WTC11 (cell line): ENCODE results near the gene ANGPTL2. TPM values are rescaled to one million over a fixed set of nuclear protein-coding genes. Genes with fewer than 3 reads are reported as not detected.

Source experiments
- ATAC-seq: fragments of 200-7000 bp; cut with Tn5 transposase; 2 replicates; pipeline ENCODE4 v1.10.0; 2021; ENCODE audit warnings: mild to moderate bottlenecking, moderate library complexity
- CTCF ChIA-PET: fragments of 300-600 bp; sonication (Branson Sonifier 250); formaldehyde crosslinking; loops from one replicate; lab custom pipeline; 2021; ENCODE audit warnings: antibody characterized with exemption; lab: Charles Lee
- POLR2A ChIA-PET: fragments of 350-600 bp; sonication (Branson Sonifier 250); formaldehyde crosslinking; loops from one replicate; lab custom pipeline; 2021; ENCODE audit warnings: antibody characterized with exemption; lab: Charles Lee
- DNase-seq: peaks from one replicate; pipeline ENCODE4 v3.0.0; 2021; ENCODE audit warnings: low spot score
- H3K27ac Mint-ChIP-seq: 2 replicates; pipeline ENCODE4 v1.8.0; 2021; ENCODE audit warnings: mixed read lengths
- H3K27me3 Mint-ChIP-seq: 2 replicates; pipeline ENCODE4 v1.8.0; 2021; ENCODE audit warnings: low read depth, mild to moderate bottlenecking, moderate library complexity, mixed read lengths
- H3K36me3 Mint-ChIP-seq: 2 replicates; pipeline ENCODE4 v1.8.0; 2021; ENCODE audit warnings: mixed read lengths
- H3K4me1 Mint-ChIP-seq: 2 replicates; pipeline ENCODE4 v1.8.0; 2022; ENCODE audit warnings: mixed read lengths
- H3K4me3 Mint-ChIP-seq: 2 replicates; pipeline ENCODE4 v1.8.0; 2021; ENCODE audit warnings: mild to moderate bottlenecking, moderate library complexity, mixed read lengths
- H3K9me3 Mint-ChIP-seq: 2 replicates; pipeline ENCODE4 v1.8.0; 2021; ENCODE audit warnings: mixed read lengths
- CDX4 ChIP-seq: fragments of 250-450 bp; sonication (Bioruptor Pico); IDR thresholded peaks from 2 replicates; pipeline ENCODE4 v1.9.0; 2021; ENCODE audit warnings: moderate library complexity, mild to moderate bottlenecking, inconsistent platforms, borderline replicate concordance
- FOXP4 ChIP-seq: sonication (generic); formaldehyde crosslinking; IDR thresholded peaks from 2 replicates; pipeline ENCODE4 v1.8.0; 2022; ENCODE audit warnings: mild to moderate bottlenecking, missing genetic modification reagents
- GRHL2 ChIP-seq: fragments of 250-450 bp; sonication (Bioruptor Pico); IDR thresholded peaks from 2 replicates; pipeline ENCODE4 v1.8.0; 2022; ENCODE audit warnings: mild to moderate bottlenecking, moderate library complexity; ENCODE audit not compliant: insufficient replicate concordance, severe bottlenecking
- MXD4 ChIP-seq: fragments of 250-450 bp; sonication (Bioruptor Pico); IDR thresholded peaks from 2 replicates; pipeline ENCODE4 v1.8.0; 2021; ENCODE audit warnings: mild to moderate bottlenecking, moderate library complexity, borderline replicate concordance
- OVOL2 ChIP-seq: fragments of 250-450 bp; sonication (Bioruptor Pico); IDR thresholded peaks from 2 replicates; pipeline ENCODE4 v1.9.0; 2021; ENCODE audit warnings: mild to moderate bottlenecking, borderline replicate concordance
- PRRX2 ChIP-seq: fragments of 250-450 bp; sonication (Bioruptor Pico); IDR thresholded peaks from 2 replicates; pipeline ENCODE4 v1.8.0; 2021; ENCODE audit warnings: mild to moderate bottlenecking
- SMAD4 ChIP-seq: sonication (generic); formaldehyde crosslinking; IDR thresholded peaks from 2 replicates; pipeline ENCODE4 v1.8.0; 2022; ENCODE audit warnings: mild to moderate bottlenecking, missing genetic modification reagents
- TCF7 ChIP-seq: sonication (generic); formaldehyde crosslinking; IDR thresholded peaks from 2 replicates; pipeline ENCODE4 v1.8.0; 2022; ENCODE audit warnings: mild to moderate bottlenecking, low read depth, missing genetic modification reagents, moderate library complexity
- TEAD1 ChIP-seq: sonication (generic); formaldehyde crosslinking; IDR thresholded peaks from 2 replicates; pipeline ENCODE4 v1.8.0; 2022; ENCODE audit warnings: mild to moderate bottlenecking, missing genetic modification reagents
- ZBTB21 ChIP-seq: sonication (generic); formaldehyde crosslinking; IDR thresholded peaks from 2 replicates; pipeline ENCODE4 v1.8.1; 2023; ENCODE audit warnings: mild to moderate bottlenecking, missing genetic modification reagents, borderline replicate concordance
- ZNF138 ChIP-seq: sonication (generic); formaldehyde crosslinking; conservative IDR thresholded peaks from 2 replicates; pipeline ENCODE4 v1.8.1; 2022; ENCODE audit warnings: mild to moderate bottlenecking, moderate library complexity, missing genetic modification reagents
- ZNF219 ChIP-seq: sonication (generic); formaldehyde crosslinking; IDR thresholded peaks from 2 replicates; pipeline ENCODE4 v1.8.0; 2023; ENCODE audit warnings: missing genetic modification reagents, mild to moderate bottlenecking, borderline replicate concordance
- ZNF263 ChIP-seq: sonication (generic); formaldehyde crosslinking; IDR thresholded peaks from 2 replicates; pipeline ENCODE4 v1.8.1; 2022; ENCODE audit warnings: low read depth, mild to moderate bottlenecking, moderate library complexity, missing genetic modification reagents
- ZNF416 ChIP-seq: fragments of 250-450 bp; sonication (Bioruptor Pico); IDR thresholded peaks from 2 replicates; pipeline ENCODE4 v1.9.0; 2021; ENCODE audit warnings: mild to moderate bottlenecking, inconsistent platforms
- ZNF512 ChIP-seq: sonication (generic); formaldehyde crosslinking; IDR thresholded peaks from 2 replicates; pipeline ENCODE4 v1.8.1; 2022; ENCODE audit warnings: missing genetic modification reagents, borderline replicate concordance
- total RNA-seq: library from RNA; stranded (reverse); gene quantifications from 3 replicates; pipeline ENCODE4 v1.2.3, GENCODE V29; 2021
- TF ChIP-seq, protein P1 (sequence below): fragments of 250-450 bp; sonication (Bioruptor Pico); IDR thresholded peaks from 2 replicates; pipeline ENCODE4 v1.9.0; 2021; ENCODE audit warnings: mild to moderate bottlenecking, borderline replicate concordance
- TF ChIP-seq, protein P2 (sequence below): sonication (generic); formaldehyde crosslinking; IDR thresholded peaks from 2 replicates; pipeline ENCODE4 v1.8.1; 2022; ENCODE audit warnings: low read depth, mild to moderate bottlenecking, moderate library complexity, missing genetic modification reagents, borderline replicate concordance
- TF ChIP-seq, protein P3 (sequence below): sonication (generic); formaldehyde crosslinking; IDR thresholded peaks from 2 replicates; pipeline ENCODE4 v1.8.1; 2022; ENCODE audit warnings: mild to moderate bottlenecking, moderate library complexity, missing genetic modification reagents

ANGPTL2 gene
- total RNA-seq, 1 experiment from 2014 or later = 4.5 TPM

DNA sequence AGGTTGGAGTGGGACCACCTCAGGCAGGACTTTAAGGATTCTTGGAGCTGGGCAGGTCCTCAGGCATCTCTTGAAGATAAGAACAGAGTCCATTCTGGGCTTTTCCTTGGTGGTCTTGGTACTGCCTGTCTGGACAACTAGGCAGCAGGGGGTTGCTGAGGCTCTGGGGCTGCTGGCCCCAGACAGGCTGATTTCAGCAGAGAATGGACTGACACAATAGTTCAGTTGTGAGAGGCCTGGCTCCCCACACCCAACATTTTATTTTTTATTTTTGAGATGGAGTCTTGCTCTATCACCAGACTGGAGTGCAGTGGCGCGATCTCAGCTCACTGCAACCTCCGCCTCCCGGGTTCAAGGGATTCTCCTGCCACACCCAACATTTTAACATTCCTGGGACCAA is 4.6 kb downstream of the ANGPTL2 start (continued):
- no peak for TF ChIP-seq ZBTB21 (CRISPR knock-in tag)
- no peak for TF ChIP-seq CDX4 (CRISPR knock-in tag)

- Mint-ChIP-seq H3K36me3 (no peaks in the 10 kb centered on the region), H3K27ac (peak overlapping the region; percentile 7; the same call in 1 of the 2 replicates), H3K4me3 (no peak overlapping the region), H3K9me3 (no peaks in the 10 kb centered on the region), H3K27me3 (no peaks in the 10 kb centered on the region; the same call in 1 of the 2 replicates), H3K4me1 (peaks cover 32% of the 10 kb centered on the region)
- DNase-seq = no peak
- TF ChIP-seq ZNF512 (CRISPR knock-in tag) = no peak
- TF ChIP-seq ZNF416 (CRISPR knock-in tag) = no peak
- TF ChIP-seq OVOL2 (CRISPR knock-in tag) = no peak
- no peak for TF ChIP-seq PRRX2 (CRISPR knock-in tag)
- TF ChIP-seq GRHL2 (CRISPR knock-in tag) = no peak
- TF ChIP-seq, protein P1, sequence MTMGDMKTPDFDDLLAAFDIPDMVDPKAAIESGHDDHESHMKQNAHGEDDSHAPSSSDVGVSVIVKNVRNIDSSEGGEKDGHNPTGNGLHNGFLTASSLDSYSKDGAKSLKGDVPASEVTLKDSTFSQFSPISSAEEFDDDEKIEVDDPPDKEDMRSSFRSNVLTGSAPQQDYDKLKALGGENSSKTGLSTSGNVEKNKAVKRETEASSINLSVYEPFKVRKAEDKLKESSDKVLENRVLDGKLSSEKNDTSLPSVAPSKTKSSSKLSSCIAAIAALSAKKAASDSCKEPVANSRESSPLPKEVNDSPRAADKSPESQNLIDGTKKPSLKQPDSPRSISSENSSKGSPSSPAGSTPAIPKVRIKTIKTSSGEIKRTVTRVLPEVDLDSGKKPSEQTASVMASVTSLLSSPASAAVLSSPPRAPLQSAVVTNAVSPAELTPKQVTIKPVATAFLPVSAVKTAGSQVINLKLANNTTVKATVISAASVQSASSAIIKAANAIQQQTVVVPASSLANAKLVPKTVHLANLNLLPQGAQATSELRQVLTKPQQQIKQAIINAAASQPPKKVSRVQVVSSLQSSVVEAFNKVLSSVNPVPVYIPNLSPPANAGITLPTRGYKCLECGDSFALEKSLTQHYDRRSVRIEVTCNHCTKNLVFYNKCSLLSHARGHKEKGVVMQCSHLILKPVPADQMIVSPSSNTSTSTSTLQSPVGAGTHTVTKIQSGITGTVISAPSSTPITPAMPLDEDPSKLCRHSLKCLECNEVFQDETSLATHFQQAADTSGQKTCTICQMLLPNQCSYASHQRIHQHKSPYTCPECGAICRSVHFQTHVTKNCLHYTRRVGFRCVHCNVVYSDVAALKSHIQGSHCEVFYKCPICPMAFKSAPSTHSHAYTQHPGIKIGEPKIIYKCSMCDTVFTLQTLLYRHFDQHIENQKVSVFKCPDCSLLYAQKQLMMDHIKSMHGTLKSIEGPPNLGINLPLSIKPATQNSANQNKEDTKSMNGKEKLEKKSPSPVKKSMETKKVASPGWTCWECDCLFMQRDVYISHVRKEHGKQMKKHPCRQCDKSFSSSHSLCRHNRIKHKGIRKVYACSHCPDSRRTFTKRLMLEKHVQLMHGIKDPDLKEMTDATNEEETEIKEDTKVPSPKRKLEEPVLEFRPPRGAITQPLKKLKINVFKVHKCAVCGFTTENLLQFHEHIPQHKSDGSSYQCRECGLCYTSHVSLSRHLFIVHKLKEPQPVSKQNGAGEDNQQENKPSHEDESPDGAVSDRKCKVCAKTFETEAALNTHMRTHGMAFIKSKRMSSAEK (CRISPR knock-in tag) = no peak
- TF ChIP-seq FOXP4 (CRISPR knock-in tag) = no peak
- no peak for TF ChIP-seq TEAD1
- TF ChIP-seq, protein P2, sequence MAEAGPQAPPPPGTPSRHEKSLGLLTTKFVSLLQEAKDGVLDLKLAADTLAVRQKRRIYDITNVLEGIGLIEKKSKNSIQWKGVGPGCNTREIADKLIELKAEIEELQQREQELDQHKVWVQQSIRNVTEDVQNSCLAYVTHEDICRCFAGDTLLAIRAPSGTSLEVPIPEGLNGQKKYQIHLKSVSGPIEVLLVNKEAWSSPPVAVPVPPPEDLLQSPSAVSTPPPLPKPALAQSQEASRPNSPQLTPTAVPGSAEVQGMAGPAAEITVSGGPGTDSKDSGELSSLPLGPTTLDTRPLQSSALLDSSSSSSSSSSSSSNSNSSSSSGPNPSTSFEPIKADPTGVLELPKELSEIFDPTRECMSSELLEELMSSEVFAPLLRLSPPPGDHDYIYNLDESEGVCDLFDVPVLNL = no peak
- no peak for TF ChIP-seq ZNF138 (CRISPR knock-in tag)
- no peak for TF ChIP-seq SMAD4 (CRISPR knock-in tag)
- TF ChIP-seq MXD4 (CRISPR knock-in tag) = no peak
- no peak for TF ChIP-seq ZNF219 (CRISPR knock-in tag)
- TF ChIP-seq TCF7 (CRISPR knock-in tag) = no peak
- TF ChIP-seq, protein P3, sequence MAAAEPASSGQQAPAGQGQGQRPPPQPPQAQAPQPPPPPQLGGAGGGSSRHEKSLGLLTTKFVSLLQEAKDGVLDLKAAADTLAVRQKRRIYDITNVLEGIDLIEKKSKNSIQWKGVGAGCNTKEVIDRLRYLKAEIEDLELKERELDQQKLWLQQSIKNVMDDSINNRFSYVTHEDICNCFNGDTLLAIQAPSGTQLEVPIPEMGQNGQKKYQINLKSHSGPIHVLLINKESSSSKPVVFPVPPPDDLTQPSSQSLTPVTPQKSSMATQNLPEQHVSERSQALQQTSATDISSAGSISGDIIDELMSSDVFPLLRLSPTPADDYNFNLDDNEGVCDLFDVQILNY (CRISPR knock-in tag) = no peak
- no peak for TF ChIP-seq ZNF263
- POLR2A ChIA-PET = no interaction called here
- CTCF ChIA-PET = interaction anchor here (1.0 kb wide), 1 partner anchor 169 kb away, joined by 4 read pairs; no protein-coding TSS in a partner anchor
- ATAC-seq = no peak
These were observed 5.5 kb downstream of the ANGPTL2 start for GRCh38 chr9:127116957-127117356.
